ENCODE results near the gene PDSS2.

Gene PDSS2, protein sequence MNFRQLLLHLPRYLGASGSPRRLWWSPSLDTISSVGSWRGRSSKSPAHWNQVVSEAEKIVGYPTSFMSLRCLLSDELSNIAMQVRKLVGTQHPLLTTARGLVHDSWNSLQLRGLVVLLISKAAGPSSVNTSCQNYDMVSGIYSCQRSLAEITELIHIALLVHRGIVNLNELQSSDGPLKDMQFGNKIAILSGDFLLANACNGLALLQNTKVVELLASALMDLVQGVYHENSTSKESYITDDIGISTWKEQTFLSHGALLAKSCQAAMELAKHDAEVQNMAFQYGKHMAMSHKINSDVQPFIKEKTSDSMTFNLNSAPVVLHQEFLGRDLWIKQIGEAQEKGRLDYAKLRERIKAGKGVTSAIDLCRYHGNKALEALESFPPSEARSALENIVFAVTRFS

DNA sequence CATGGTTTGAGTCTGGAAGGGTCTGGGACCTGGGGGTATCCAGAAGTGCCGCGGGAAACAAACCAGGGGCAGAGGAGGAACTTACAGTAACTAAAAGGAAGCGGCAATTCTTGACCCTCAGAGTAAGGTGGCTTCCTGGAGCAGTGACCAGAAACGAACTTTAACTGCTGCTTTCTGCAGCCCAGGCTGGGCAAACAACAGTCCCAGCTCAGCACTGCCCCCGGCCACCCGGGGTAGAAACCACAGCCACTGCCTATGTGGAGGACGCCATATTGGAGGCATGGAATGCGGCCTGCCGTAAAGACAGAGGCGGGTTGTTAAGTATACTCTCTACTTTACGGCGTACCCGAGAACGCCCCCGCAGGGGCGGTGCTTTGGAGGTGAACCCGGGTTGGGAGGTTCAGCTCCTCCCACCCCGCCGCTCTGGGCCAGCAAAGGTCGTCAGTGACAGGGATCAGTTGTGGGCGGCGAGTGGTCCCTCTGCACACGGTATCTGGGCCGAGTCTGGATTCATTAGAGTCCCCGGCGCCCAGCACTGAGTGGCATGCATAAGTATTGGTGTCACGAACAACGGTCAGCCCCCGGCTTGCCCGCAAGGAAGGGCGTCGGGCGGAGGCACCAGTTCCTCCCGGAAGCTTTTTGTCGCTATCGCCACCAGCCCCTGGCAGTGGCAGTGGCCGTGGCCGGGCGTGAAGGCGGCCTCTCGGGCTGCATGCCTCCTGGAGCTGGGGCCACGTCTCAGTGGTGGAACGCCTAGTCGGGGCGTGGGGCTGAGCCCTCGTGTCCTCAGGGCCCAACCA lies at the start of gene PDSS2:
TSS of gene PDSS2 (minus strand) at position 282 of the 800 bp plus-strand sequence. CDS start at position 3, 279 bp downstream.
- peak within 1 kb of the TSS; percentile 87 for H3K9ac ChIP-seq (ENCODE audit: low read length)
- H3K36me3 ChIP-seq (ENCODE audit: control insufficient read depth, insufficient read depth, low read length) = peaks cover 3% of the 10 kb centered on the region
- H3K27ac ChIP-seq (ENCODE audit: low read depth, low read length) = peak within 1 kb of the TSS; percentile 87
- no peaks in the 10 kb centered on the region for H3K27me3 ChIP-seq (ENCODE audit: control insufficient read depth, insufficient read depth, low read length)
- peak within 1 kb of the TSS; percentile 98 for H3K4me3 ChIP-seq (ENCODE audit: low read length)
- H3K4me1 ChIP-seq (ENCODE audit: control insufficient read depth, insufficient read depth, low read length) = peaks cover 2% of the 10 kb centered on the region

DNA sequence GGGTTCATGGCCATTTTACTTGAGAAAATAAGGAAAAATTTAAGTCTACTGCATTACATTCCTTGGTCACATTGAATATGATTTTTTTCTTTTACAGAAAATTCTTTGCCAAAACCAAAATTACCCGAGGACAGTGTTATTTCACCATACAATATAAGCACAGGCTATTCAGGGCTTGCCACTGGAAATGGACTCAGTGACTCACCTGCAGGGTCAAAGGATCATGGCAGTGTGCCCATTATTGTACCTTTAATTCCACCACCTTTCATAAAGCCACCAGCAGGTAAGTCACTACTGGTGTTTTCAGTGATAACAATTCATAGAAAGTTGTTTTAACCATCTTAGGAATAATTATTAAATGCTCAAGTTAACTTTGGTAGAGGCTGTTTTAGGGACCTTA lies 46.8 kb upstream of the PDSS2 start:
- Histone ChIP-seq H3K27ac (ENCODE audit: low read depth, low read length) (no peak overlapping the region), H3K9ac (ENCODE audit: low read length) (no peak overlapping the region), H3K27me3 (ENCODE audit: control insufficient read depth, insufficient read depth, low read length) (no peaks in the 10 kb centered on the region), H3K4me3 (ENCODE audit: low read length) (no peak overlapping the region), H3K36me3 (ENCODE audit: control insufficient read depth, insufficient read depth, low read length) (no peaks in the 10 kb centered on the region), H3K4me1 (ENCODE audit: control insufficient read depth, insufficient read depth, low read length) (no peaks in the 10 kb centered on the region)

DNA sequence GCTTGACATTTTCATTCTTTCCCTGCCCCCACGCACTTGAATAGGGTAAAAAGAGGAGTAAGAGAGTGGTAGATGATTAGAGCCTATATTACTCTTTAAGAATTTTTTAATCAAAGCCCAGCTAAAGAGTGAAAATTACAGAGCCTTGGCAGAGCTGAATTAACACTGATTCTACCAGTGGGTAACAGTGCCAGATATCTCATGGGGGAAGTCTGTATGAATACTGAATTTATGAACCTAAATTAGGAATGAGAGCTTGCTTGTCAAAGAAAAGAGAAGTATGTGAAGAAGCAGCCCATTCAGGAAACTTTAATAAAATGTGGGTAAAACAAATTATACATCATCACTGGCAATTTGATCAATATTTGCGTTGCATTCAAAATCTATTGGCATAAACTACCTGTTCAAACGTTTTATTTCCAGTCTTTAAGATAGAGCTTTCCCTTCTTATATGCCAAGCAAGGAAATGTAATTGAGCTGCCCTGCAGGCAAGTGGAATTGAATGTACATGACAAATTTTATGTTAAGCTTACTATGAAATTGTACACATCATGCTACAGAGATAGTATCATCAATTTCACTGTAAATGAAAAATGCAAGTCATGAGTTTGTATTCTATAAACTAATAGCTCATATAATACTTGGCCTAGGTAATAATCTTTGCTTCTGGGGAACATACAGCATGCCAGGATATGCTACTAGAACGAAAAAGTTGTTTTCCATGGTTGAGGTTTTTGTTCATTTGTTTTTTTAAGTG lies 45.1 kb upstream of the PDSS2 start:
- Histone ChIP-seq H3K9ac (ENCODE audit: low read length) (no peak overlapping the region), H3K4me3 (ENCODE audit: low read length) (no peak overlapping the region), H3K4me1 (ENCODE audit: control insufficient read depth, insufficient read depth, low read length) (no peaks in the 10 kb centered on the region), H3K36me3 (ENCODE audit: control insufficient read depth, insufficient read depth, low read length) (no peaks in the 10 kb centered on the region), H3K27me3 (ENCODE audit: control insufficient read depth, insufficient read depth, low read length) (no peaks in the 10 kb centered on the region), H3K27ac (ENCODE audit: low read depth, low read length) (no peak overlapping the region)

DNA sequence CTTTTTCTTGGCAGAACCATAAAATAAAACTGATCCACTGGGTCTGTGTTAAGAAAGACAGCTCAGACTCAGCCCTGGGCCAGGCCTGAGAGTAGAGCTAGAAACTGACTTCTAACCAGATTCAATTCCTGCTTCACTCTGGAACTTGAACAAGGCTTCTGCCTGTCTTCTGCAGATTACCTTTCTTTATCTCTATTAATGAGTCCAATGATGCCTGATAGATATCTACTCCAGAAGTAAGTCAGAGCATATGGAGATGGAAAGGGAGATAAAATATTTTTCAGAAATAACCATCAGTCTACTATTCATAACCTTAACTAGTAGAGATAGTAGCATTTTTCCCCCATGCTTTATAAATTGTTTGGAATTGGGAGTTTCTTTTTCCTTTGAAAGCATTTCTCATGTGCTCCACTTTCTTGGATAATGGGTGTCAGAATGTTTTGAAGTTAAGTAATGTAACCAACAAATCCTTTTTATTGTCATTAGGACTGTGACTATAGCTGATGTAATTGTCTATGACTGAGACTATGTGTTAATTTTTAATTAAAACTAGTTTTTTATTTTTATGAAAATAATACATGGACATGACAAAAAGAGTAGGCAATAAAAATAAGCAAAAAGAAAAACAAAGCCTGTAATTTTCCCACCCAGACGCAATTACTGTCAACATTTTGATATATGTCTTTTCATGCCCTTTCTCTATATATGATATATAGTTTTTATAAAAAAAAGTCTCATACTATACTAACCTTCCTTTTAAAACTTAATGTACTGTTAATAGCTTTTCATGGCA lies 37.7 kb upstream of the PDSS2 start:
- Histone ChIP-seq H3K27ac (ENCODE audit: low read depth, low read length) (peak overlapping the region; percentile 92), H3K27me3 (ENCODE audit: control insufficient read depth, insufficient read depth, low read length) (peaks cover 5% of the 10 kb centered on the region), H3K4me3 (ENCODE audit: low read length) (no peak overlapping the region), H3K4me1 (ENCODE audit: control insufficient read depth, insufficient read depth, low read length) (peaks cover 39% of the 10 kb centered on the region), H3K9ac (ENCODE audit: low read length) (no peak overlapping the region), H3K36me3 (ENCODE audit: control insufficient read depth, insufficient read depth, low read length) (no peaks in the 10 kb centered on the region)

DNA sequence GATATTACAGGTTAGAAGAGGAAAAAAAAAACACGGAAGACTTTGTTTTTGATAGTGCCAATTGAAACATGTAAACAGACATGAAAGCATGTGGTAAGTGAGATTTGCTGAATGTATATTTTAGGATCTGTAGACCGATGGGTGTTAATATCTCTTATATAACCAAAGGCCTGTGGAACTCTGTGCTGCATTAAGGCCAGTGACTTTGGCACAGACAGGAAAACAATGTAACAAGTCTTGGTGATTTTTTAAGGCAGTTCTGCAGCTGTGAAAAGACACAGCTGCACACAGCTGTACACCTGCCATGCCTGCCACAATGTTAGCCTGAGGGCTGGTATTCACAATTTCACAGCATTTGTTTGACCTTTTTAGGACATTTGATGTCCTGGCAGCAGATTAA lies 36.6 kb upstream of the PDSS2 start:
- Histone ChIP-seq H3K36me3 (ENCODE audit: control insufficient read depth, insufficient read depth, low read length) (no peaks in the 10 kb centered on the region), H3K4me1 (ENCODE audit: control insufficient read depth, insufficient read depth, low read length) (peaks cover 43% of the 10 kb centered on the region), H3K4me3 (ENCODE audit: low read length) (no peak overlapping the region), H3K27ac (ENCODE audit: low read depth, low read length) (peak overlapping the region; percentile 92), H3K9ac (ENCODE audit: low read length) (no peak overlapping the region), H3K27me3 (ENCODE audit: control insufficient read depth, insufficient read depth, low read length) (peaks cover 8% of the 10 kb centered on the region)

DNA sequence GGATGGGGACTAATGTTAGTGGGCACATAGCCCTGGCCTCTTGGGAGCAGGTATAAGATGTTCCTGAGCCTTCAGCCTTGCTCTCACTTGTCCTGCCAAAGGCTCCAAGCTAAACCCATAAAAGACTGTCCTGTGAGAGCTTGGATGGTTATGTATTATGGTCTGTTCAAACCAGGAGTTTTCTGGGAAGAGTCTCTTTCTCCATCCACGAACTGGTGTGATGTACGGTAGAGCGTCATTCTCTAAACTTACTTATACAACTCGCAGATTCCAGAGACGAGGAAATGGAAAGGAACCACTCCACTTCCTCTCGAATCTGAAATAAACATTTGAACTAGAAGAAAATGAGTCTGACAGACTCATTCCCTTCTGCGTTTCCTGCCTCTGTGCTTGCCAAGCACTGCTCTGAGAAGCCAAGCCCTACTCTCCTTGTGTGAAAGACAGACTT lies 35.9 kb upstream of the PDSS2 start:
- no peaks in the 10 kb centered on the region for H3K36me3 ChIP-seq (ENCODE audit: control insufficient read depth, insufficient read depth, low read length)
- peak overlapping the region; percentile 92 for H3K27ac ChIP-seq (ENCODE audit: low read depth, low read length)
- H3K4me3 ChIP-seq (ENCODE audit: low read length) = peak overlapping the region; percentile 3
- H3K4me1 ChIP-seq (ENCODE audit: control insufficient read depth, insufficient read depth, low read length) = peaks cover 43% of the 10 kb centered on the region
- H3K9ac ChIP-seq (ENCODE audit: low read length) = no peak overlapping the region
- peaks cover 8% of the 10 kb centered on the region for H3K27me3 ChIP-seq (ENCODE audit: control insufficient read depth, insufficient read depth, low read length)

DNA sequence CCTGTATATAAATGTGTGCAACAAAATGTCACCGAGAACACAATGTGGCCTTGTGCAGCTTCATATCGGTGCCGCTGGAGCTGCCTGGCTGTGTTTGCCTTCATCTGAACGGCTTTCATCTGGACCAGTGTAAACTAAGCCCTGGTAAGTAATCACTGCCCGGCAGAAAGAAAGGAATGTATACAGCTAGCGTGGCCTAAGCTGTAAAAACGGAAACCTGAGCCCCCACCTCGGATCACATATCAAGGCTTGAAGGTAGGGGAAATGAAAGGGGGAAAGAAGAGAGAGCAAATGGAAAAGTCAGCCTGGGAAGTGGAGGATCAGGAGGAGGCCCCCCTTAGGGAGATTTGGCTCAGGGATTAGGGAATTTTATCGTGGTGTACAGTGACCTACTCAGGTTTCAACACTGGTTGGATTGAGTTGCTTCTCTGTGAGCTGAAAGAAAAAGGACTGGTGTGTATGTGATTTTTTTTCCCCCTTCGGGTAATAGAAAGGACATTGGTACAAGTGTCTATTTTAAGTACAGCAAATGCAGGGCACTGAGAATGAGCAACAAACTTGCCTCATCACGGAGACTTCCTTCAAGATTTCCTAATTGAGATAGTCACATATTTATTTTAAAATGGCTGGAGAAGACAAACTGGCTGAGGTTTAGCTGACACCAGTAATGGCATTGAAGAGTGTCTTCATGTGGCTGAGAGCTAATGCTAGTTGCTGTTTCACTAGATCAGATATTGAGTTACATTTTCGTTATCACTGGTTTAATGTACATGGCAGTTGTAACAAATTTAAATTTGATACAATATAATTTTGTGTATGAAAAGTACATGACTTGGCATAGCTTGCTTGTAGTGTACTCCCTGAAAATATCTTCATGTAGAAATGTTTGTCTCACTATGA lies 34.0 kb upstream of the PDSS2 start:
- Histone ChIP-seq H3K27me3 (ENCODE audit: control insufficient read depth, insufficient read depth, low read length) (peaks cover 9% of the 10 kb centered on the region), H3K4me1 (ENCODE audit: control insufficient read depth, insufficient read depth, low read length) (peaks cover 43% of the 10 kb centered on the region), H3K36me3 (ENCODE audit: control insufficient read depth, insufficient read depth, low read length) (no peaks in the 10 kb centered on the region), H3K4me3 (ENCODE audit: low read length) (peak overlapping the region; percentile 88), H3K9ac (ENCODE audit: low read length) (no peak overlapping the region), H3K27ac (ENCODE audit: low read depth, low read length) (peak overlapping the region; percentile 92)

DNA sequence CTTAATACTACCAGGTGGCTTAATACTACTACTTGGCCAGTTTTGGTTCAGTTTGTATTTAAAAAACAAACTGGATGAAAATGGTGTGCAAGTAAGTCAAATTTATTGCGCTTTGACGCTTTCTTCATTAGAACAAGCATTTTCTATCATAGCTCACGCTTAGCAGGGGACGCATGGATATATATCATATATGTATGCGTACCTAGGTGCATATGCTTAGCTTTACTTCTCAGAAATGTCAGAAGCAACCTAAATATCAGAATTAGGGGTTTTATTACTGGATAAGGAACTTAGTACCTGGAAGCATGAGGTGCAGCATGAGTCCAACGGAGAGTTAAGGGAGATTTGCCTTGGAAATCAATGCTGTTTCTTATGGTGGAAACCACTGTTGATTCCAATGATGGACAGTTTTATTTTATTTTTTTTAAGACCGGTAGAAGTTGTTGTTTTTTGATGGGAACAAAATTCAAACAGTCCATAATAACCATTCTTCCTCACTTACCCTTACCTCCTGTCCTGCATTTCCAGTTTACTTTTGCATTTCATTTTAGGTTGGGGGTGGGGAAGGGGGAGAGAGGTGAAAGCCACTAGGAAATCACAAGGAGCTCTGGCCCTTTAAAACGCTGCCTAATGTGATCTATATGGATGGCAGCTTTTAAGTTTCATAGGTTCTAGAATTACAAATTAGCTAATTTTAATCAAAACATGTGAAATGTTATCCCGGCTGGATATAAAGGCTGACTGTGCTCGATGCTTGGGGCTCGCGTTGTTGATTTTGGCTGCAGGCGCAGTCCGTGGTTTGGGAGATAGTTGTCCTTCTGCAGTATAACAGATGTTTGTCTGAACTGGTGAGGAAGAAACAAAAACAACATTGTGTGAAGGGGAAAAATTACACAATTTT lies 32.6 kb upstream of the PDSS2 start:
- H3K4me1 ChIP-seq (ENCODE audit: control insufficient read depth, insufficient read depth, low read length) = peaks cover 39% of the 10 kb centered on the region

DNA sequence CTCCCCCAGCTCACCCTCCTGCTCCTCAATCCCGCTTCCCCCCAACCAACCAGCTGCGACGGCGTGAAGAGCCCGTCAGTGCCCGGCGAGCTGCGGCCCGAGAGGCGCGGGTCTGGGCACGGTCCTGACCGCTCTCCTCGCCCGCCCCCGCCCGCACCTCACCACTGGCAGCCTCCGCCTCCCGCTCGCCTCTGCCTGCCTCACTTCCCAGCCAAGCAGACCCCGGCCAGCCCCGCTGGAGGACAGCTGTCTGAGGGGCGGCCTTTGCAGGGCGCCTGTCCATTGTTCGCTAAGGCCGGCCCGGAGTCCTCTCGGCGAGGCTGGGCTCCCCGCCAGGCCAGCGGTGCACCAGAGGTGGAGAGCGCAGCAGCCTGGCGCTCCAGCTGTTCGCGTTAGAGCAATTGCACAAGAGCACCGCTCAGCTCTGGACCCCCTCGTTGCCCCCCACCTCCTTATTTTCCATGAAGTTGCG lies 31.8 kb upstream of the PDSS2 start:
- peaks cover 31% of the 10 kb centered on the region for H3K4me1 ChIP-seq (ENCODE audit: control insufficient read depth, insufficient read depth, low read length)
- H3K36me3 ChIP-seq (ENCODE audit: control insufficient read depth, insufficient read depth, low read length) = no peaks in the 10 kb centered on the region
- H3K27me3 ChIP-seq (ENCODE audit: control insufficient read depth, insufficient read depth, low read length) = peaks cover 13% of the 10 kb centered on the region
- peak overlapping the region; percentile 88 for H3K4me3 ChIP-seq (ENCODE audit: low read length)
- H3K27ac ChIP-seq (ENCODE audit: low read depth, low read length) = peak overlapping the region; percentile 77
- no peak overlapping the region for H3K9ac ChIP-seq (ENCODE audit: low read length)

More for the DNA sequence above, 32.6 kb upstream of the PDSS2 start:
- peak overlapping the region; percentile 92 for H3K27ac ChIP-seq (ENCODE audit: low read depth, low read length)
- no peak overlapping the region for H3K9ac ChIP-seq (ENCODE audit: low read length)
- H3K27me3 ChIP-seq (ENCODE audit: control insufficient read depth, insufficient read depth, low read length) = peaks cover 13% of the 10 kb centered on the region
- H3K4me3 ChIP-seq (ENCODE audit: low read length) = peak overlapping the region; percentile 88
- H3K36me3 ChIP-seq (ENCODE audit: control insufficient read depth, insufficient read depth, low read length) = no peaks in the 10 kb centered on the region

DNA sequence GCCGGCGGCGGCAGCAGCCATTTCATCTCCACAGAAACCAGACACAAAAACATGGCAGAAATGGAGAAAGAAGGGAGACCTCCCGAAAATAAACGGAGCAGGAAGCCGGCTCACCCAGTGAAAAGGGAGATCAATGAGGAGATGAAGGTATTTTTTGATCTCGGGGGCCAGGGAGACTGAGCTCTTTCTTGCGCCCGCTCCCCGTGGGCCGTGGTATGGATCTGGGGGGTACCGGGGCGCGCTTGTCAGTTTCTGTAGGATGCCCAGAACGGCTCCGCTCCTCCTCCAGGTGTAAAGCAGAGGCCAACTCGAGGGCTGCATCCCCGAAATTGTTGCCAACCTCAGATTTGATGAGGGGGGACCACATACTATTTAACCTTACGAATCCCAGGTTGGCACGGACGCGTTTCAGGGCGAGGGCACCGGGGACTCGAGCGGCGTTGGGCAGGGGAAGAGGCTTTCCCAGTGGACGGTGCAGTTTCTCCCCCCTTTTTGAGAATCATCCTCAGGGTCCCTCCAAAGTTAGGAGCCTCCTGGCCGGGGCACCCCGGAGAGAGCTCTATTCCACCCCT lies 31.3 kb upstream of the PDSS2 start:
- Histone ChIP-seq H3K27ac (ENCODE audit: low read depth, low read length) (peak overlapping the region; percentile 77), H3K36me3 (ENCODE audit: control insufficient read depth, insufficient read depth, low read length) (no peaks in the 10 kb centered on the region), H3K27me3 (ENCODE audit: control insufficient read depth, insufficient read depth, low read length) (peaks cover 13% of the 10 kb centered on the region), H3K9ac (ENCODE audit: low read length) (peak overlapping the region; percentile 47), H3K4me1 (ENCODE audit: control insufficient read depth, insufficient read depth, low read length) (peaks cover 26% of the 10 kb centered on the region), H3K4me3 (ENCODE audit: low read length) (peak overlapping the region; percentile 88)
